ELR (cell line): Measurements from ENCODE around the gene ATXN7L1.
"Not testable (repeated sequence)": the region's sequence is repeated elsewhere in the genome, so short reads cannot be mapped to it uniquely, and the experiment has no call there.

Experiments used
- DNase-seq: peaks from one replicate; pipeline ENCODE4 v3.0.0-alpha.2; 2015; ENCODE audit warnings: low read depth

The ATXN7L1 gene

GRCh38 chr7:105613611-105614330, 262.6 kb downstream of the ATXN7L1 start:
- no peak for DNase-seq

DNA sequence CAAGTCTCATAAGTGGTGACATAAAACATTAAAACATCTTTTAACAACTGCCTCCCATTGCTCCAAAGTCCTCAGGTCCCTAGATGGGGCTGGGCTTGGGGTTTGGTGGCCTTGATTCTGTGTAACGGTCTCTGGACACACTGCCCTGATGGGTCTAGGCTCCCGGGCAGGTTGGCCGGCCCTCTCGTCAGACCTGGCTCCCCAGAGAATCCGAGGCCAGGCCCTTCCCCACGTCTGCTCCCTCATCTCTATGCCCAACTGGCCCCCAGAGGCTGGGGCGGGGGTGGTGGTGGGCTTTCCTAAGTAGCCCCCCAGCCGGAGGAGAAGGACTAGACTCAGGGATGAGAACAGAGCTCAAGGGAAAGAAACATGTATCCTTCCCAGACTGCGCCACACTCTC, 263.6 kb downstream of the ATXN7L1 start:
- DNase-seq: no peak

DNA sequence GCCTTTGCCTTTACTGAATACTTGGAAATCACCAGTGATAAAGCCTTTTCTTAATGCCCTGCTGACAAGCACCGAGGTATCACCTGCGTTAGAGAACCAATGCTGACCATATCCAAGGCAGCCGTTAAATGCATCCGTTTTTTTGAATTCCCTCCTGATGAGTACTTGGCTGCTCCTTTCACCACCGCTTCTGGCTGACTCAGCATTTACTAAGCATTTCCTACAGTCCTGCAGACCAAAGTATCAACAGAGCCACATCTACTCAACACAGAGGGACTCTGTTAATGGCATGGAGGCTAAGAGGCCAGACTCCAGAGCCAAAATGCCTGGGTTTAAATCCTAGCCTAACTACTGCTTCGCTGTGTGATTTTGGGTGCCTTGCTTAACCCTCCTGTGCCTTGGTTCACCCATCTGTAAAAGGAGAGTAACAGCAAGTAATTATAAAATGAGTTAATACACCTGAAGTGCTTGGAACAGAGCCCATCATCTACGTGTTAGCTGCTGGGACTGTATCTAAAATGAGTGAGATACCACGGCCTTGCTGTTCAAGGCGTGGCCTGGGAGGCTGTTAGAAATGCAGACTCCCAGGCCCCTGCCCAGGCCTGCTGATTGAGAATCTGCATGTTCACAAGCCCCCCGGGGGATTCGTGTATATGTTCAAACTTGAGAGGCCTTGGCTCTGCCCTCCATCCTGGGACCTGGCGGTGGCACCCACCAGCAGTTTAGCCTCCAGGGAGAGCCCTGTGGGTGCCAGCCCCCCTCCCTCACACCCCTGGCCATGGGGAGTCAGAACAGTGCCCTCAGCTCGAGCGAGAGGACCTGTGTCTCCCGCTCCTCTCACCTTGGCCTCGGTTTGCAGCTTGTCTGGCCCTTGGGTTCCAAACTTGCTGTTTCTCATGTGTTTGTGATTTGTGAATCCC, 264.3 kb downstream of the ATXN7L1 start:
- DNase-seq: peak; percentile 9

GRCh38 chr7:105610165-105610930, 266.1 kb downstream of the ATXN7L1 start:
- no peak for DNase-seq

DNA sequence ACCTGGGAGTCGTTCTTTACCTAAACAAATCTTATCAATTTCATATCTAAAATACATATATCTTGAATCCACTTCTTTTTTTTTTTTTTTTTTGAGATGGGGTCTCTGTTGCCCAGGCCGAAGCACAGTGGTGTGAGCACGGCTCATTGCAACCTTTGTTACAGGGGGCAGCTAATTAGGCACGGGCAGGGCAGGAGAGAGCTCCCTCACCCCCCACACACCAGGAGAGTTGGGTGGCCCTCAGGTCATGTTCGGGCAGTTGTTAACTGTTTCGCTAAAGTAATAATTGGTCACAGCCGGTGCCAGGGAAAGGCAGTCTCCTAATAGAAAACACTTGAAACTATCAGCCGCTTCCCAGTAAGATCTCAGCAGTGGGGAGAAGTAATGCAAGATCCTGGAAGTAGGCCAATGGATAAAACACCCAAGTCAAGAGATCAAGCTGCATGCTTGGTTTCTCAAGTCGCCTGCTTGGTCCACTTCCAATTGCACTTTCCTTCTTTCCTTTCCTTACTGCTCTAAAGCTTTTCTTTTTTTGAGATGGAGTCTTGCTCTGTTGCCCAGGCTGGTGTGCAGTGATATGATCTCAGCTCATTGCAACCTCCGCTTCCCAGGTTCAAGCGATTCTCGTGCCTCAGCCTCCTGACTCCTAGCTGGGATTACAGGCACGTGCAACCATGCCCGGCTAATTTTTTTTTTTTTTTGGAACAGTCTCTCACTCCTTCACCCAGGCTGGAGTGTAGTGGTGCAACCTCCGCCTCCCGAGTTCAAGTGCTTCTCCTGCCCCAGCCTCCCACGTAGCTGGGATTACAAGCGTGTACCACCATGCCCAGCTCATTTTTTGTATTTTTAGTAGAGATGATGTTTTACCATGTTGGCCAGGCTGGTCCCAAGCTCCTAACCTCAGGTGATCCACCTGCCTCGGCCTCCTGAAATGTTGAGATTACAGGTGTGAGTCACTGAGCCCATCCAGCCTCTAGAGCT, 273.8 kb downstream of the ATXN7L1 start:
- DNase-seq: no peak

GRCh38 chr7:105600720-105601550, 275.5 kb downstream of the ATXN7L1 start:
- DNase-seq: no peak

GRCh38 chr7:105599551-105599950, 276.8 kb downstream of the ATXN7L1 start:
- no peak for DNase-seq

DNA sequence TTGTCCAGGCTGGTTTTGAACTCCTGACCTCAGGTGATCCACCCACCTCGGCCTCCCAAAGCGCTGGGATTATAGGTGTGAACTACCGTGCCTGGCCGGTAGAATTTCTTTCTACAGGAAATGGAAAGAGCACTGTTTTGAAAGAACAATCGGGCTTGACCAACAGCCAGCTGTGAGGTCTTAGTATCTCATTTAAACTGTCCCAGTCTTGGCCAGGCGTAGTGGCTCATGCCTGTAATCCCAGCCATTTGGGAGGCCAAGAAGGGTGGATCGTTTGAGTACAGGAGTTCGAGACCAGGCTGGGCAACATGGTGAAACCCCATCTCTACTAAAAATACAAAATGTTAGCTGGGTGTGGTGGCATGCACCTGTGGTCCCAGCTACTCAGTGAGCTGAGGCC, 277.3 kb downstream of the ATXN7L1 start:
- DNase-seq: not testable (repeated sequence)

DNA sequence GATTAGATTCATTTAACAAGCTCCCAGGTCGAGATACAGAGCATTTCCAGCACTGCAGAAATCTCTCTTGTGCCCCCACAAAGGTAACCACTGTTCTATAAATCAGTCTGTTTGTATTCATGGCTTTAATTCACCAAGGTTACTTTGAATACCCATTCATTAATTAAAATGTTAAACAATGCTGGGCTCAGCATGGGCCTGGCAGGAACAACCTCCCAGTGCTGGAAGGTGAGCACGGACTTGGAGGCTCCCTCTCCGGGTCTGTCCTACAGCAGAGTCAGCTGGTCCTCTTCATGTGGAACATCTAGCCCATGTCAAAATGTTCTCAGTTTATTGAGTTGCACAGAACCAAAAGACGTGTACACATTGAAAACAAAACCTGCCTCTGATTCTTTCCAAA, 279.5 kb downstream of the ATXN7L1 start:
- no peak for DNase-seq

GRCh38 chr7:105594034-105594433, 282.4 kb downstream of the ATXN7L1 start:
- no peak for DNase-seq

DNA sequence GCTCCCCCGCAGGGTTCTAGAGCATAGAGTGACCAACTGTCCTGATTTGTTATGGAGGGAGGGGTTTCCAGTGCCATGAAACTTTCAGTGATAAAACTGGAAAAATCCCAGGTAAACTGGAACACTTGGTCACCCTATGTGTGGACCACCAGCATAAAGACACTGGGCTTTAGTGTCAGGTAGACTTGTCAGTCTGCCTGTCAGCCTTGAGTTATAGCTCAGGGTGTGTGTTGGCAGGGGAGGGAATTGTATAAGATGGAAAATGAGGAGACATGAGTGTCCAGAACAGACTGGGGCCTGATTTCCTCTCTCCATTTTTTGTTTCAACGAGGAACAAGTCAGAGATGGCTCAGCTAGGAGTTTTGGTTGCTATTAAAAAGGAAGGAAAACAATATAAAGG, 284.9 kb downstream of the ATXN7L1 start:
- DNase-seq: no peak

GRCh38 chr7:105590793-105591192, 285.6 kb downstream of the ATXN7L1 start:
- DNase-seq: no peak

GRCh38 chr7:105589356-105590077, 286.9 kb downstream of the ATXN7L1 start:
- peak; percentile 81 for DNase-seq

- peak; percentile 27 for DNase-seq
Observed at GRCh38 chr7:105587909-105588635, 288.3 kb downstream of the ATXN7L1 start.

GRCh38 chr7:105585850-105586500, 290.4 kb downstream of the ATXN7L1 start:
- no peak for DNase-seq

- DNase-seq: no peak
Observed at GRCh38 chr7:105584165-105584564, 292.2 kb downstream of the ATXN7L1 start.

- DNase-seq: no peak
Observed at GRCh38 chr7:105583061-105583460, 293.3 kb downstream of the ATXN7L1 start.

DNA sequence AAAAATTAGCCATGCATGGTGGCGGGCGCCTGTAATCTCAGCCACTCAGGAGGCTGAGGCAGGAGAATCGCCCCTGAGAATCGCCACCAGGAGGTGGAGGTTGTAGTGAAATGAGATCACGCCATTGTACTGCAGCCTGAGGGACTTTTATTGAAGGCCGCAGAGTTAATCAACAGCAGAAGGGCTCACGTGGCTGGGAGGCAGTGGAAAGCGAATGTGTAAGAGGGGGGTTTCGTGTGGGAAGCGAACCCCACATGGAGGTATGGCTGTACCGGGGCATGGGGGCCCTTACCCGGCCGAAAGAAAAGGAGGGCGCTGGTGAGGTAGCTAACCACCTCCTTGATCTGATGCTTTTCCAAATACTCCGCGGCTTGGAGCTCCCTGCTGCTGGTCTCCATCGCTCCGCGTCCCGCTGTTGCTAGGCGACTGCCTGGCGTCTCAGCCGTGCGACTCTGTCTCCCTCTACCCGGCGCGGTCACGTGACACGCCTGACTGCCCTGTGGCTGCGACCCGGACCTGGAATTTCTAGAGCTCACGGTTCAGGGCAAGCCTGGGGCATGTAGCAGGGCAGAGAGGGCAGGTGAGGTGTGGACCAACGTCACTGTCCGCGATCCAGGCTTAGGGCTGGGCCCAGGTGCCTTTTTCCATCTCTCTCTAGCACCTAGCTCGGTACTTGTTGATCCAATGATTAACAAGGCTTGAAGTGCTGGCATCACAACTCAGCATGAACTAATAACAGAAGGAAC, 295.2 kb downstream of the ATXN7L1 start, which contains the start of gene EFCAB10:
Gene EFCAB10, minus strand, starts transcription at position 428 of the 746 bp plus-strand sequence. Its CDS starts 30 bp downstream, at position 398.
- peak; percentile 61 for DNase-seq
